Lung (tissue), 12 donors: Measurements from ENCODE around the gene ZFP90. TPM values are rescaled to one million over a fixed set of nuclear protein-coding genes. Genes with fewer than 3 reads are reported as not detected.

Source experiments
- ATAC-seq: fragments of 200-7000 bp; cut with Tn5 transposase; one replicate; pipeline ENCODE4 v1.9.1; 2020; ENCODE audit warnings: moderate number of reproducible peaks; ENCODE audit not compliant: insufficient read depth, low FRiP score
- DNase-seq, 3 donors: peaks; one replicate each; pipeline ENCODE4 v3.0.0-alpha.2; 2013 to 2017
- H3K27ac ChIP-seq, 2 donors: one replicate each; pipeline ENCODE4 v1.5.1; 2013; ENCODE audit warnings: mild to moderate bottlenecking in 2 of 2, moderate library complexity in 2 of 2, control low read depth in 1 of 2, inconsistent platforms in 1 of 2, low read depth in 1 of 2, low read length in 1 of 2
- H3K27me3 ChIP-seq, 3 donors: one replicate each; pipeline ENCODE4 v1.5.1; 2013; ENCODE audit warnings: low read length in 2 of 3; ENCODE audit not compliant: control insufficient read depth in 3 of 3, insufficient read depth in 3 of 3
- H3K36me3 ChIP-seq, 4 donors: one replicate each; pipeline ENCODE4 v1.5.1; 2013; ENCODE audit warnings: low read length in 4 of 4, mild to moderate bottlenecking in 1 of 4, moderate library complexity in 1 of 4; ENCODE audit not compliant: control insufficient read depth in 4 of 4, insufficient read depth in 4 of 4
- H3K4me1 ChIP-seq, 5 donors: one replicate each; pipeline ENCODE4 v1.5.1; 2013; ENCODE audit warnings: low read length in 5 of 5, mild to moderate bottlenecking in 2 of 5, moderate library complexity in 1 of 5; ENCODE audit not compliant: control insufficient read depth in 5 of 5, insufficient read depth in 5 of 5
- H3K4me3 ChIP-seq: one replicate; pipeline ENCODE4 v1.5.1; 2013; ENCODE audit warnings: mild to moderate bottlenecking, control low read depth, moderate library complexity
- H3K9ac ChIP-seq, 2 donors: one replicate each; pipeline ENCODE4 v1.5.1; 2013; ENCODE audit warnings: low read length in 2 of 2, control low read depth in 1 of 2; ENCODE audit not compliant: insufficient read depth in 1 of 2
- H3K9me3 ChIP-seq, 4 donors: one replicate each; pipeline ENCODE4 v1.5.1; 2013; ENCODE audit warnings: low read length in 3 of 4, mild to moderate bottlenecking in 1 of 4, moderate library complexity in 1 of 4; ENCODE audit not compliant: control insufficient read depth in 4 of 4, insufficient read depth in 3 of 4
- CTCF ChIP-seq: IDR thresholded peaks from 2 replicates; pipeline ENCODE4 v1.5.1; 2012; ENCODE audit warnings: mild to moderate bottlenecking; ENCODE audit errors: control extremely low read depth, extremely low read depth
- WGBS, 2 donors: extraction: QIAGEN DNeasy Blood & Tissue Kit; methylation state at CpG; one replicate each; pipeline ENCODE4 v1.1.7; 2013; 5-methylcytosine and 5-hydroxymethylcytosine counted together
- polyA plus RNA-seq, 2 donors: library from polyadenylated mRNA; stranded (reverse); fragments of 200-250 nt; gene quantifications; one replicate each; pipeline ENCODE4 v1.2.1, GENCODE V29; 2013
- total RNA-seq, 2 donors: library from RNA; depleted of rRNA in 1 of 2; stranded (reverse); fragments of >200 nt in 1 of 2; gene quantifications; one replicate each; pipeline ENCODE4 v1.2.1, GENCODE V29; 2014 to 2021
- donor health status: control.
- donor health status: control.
- donor health status: Bipolar disorder and iron deficiency.
- donor health status: healthy.
- donor health status: DM: yes; HTN: yes; CAD: no.

The ZFP90 gene
- total and polyA plus RNA-seq, 4 donors = 5.9 to 39.6 (median 12.6) TPM

GRCh38 chr16:68508013-68508412 lies 31.1 kb upstream of the ZFP90 start:
- WGBS, 2 donors = 73 to 89% methylated on average over 8 of the region's 8 CpGs

GRCh38 chr16:68508641-68509240 lies 30.4 kb upstream of the ZFP90 start:
- 83 to 95% methylated on average over 7 of the region's 7 CpGs for WGBS, 2 donors
- no peak for TF ChIP-seq CTCF
- H3K9ac ChIP-seq = no peak overlapping the region
- no peak for DNase-seq
- H3K36me3 ChIP-seq = no peaks in the 10 kb centered on the region
- H3K27me3 ChIP-seq = no peaks in the 10 kb centered on the region
- H3K27ac ChIP-seq = no peak overlapping the region
- H3K9me3 ChIP-seq = no peaks in the 10 kb centered on the region
- H3K4me3 ChIP-seq = no peak overlapping the region
- no peak for ATAC-seq
- peaks cover 0 to 5% (median 0%) of the 10 kb centered on the region in 5 donors for H3K4me1 ChIP-seq

More at GRCh38 chr16:68508013-68508412, 31.1 kb upstream of the ZFP90 start:
- no peak for TF ChIP-seq CTCF
- no peaks in the 10 kb centered on the region for H3K9me3 ChIP-seq
- no peak overlapping the region for H3K9ac ChIP-seq
- no peak overlapping the region for H3K27ac ChIP-seq
- DNase-seq (no peak), ATAC-seq (no peak)
- peaks cover 0 to 1% (median 0%) of the 10 kb centered on the region in 3 donors for H3K27me3 ChIP-seq
- no peaks in the 10 kb centered on the region for H3K36me3 ChIP-seq
- H3K4me3 ChIP-seq = no peak overlapping the region
- H3K4me1 ChIP-seq = peaks cover 0 to 5% (median 0%) of the 10 kb centered on the region in 5 donors

DNA sequence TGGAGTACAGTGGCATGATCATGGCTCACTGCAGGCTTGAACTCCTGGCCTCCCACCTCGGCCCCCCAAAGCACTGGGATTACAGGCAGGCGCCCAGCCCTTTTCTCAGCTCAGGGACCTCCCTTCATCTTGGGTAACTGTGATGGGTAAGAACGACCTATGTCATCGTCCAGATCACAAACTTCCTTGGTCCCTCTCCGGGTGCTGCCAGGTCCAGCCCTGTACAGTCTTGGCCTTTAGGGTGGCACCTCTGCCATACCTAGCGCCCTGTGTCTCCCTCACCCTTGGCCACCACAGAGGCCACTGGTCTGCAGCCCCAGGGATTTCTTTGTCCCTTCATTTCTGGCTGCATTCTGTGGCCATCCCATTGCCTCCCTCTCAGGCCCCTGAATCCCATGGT lies 29.7 kb upstream of the ZFP90 start:
- no peak overlapping the region for H3K9ac ChIP-seq
- no peaks in the 10 kb centered on the region for H3K36me3 ChIP-seq
- no peak overlapping the region for H3K4me3 ChIP-seq
- DNase-seq (no peak), ATAC-seq (no peak)
- peaks cover 0 to 5% (median 0%) of the 10 kb centered on the region in 5 donors for H3K4me1 ChIP-seq
- WGBS, 2 donors = 88 to 94% methylated on average over 6 of the region's 6 CpGs
- H3K27ac ChIP-seq = no peak overlapping the region
- no peak for TF ChIP-seq CTCF
- no peaks in the 10 kb centered on the region for H3K9me3 ChIP-seq
- no peaks in the 10 kb centered on the region for H3K27me3 ChIP-seq

DNA sequence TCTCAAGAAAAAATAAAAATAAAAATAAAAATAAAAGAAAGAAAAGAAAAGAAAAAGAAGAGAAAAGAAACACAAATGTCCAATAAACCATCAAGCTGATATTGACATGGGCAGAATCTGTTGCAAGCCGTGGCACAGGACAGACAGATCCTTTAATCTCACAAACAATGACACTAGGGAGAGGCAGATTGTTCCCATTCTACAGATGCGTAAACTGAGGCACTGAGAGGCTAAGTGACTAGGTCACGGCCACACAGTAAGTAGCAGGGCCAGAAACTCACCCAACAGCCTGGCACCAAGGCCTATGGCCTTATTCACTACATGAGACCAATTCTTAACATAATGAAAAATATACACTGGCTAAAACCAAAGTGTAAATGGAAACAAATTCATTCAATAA lies 28.3 kb upstream of the ZFP90 start:
- WGBS, 2 donors = 96 to 99% methylated on average over 3 of the region's 3 CpGs
- Histone ChIP-seq H3K9me3 (no peaks in the 10 kb centered on the region), H3K36me3 (no peaks in the 10 kb centered on the region), H3K9ac (no peak overlapping the region), H3K4me1 (peaks cover 0 to 5% (median 0%) of the 10 kb centered on the region in 5 donors), H3K27me3 (no peaks in the 10 kb centered on the region), H3K4me3 (no peak overlapping the region), H3K27ac (no peak overlapping the region)
- ATAC-seq (no peak), DNase-seq (no peak)
- TF ChIP-seq CTCF = no peak
